Measurements from ENCODE around the gene FOXN1. TPM values are rescaled to one million over a fixed set of nuclear protein-coding genes. Genes with fewer than 3 reads are reported as not detected.

The FOXN1 gene
- total RNA-seq, 1 donor from 2014 or later, result not detected

- no peaks in the 10 kb centered on the region for H3K36me3 Mint-ChIP-seq
- no peaks in the 10 kb centered on the region for H3K9me3 Mint-ChIP-seq
- Histone ChIP-seq H3F3A (ENCODE audit: low read depth) (no peaks in the 10 kb centered on the region), H3K4me3 (no peak overlapping the region), H3K79me2 (ENCODE audit: low read depth) (no peaks in the 10 kb centered on the region), H2AFZ (replicated peaks) (peak overlapping the region; percentile 95), H3K4me2 (no peak overlapping the region), H3K4me1 (peaks cover 10% of the 10 kb centered on the region), H3K9me3 (ENCODE audit: low read depth) (no peaks in the 10 kb centered on the region), H3K36me3 (no peaks in the 10 kb centered on the region), H3K27ac (no peak overlapping the region), H3K9ac (no peak overlapping the region), H4K20me1 (ENCODE audit: low read depth) (no peaks in the 10 kb centered on the region), H3K27me3 (no peaks in the 10 kb centered on the region)
- peaks cover 8% of the 10 kb centered on the region for H3K27me3 Mint-ChIP-seq (ENCODE audit: insufficient read depth, low read depth)
- peak overlapping the region; percentile 84 for H3K27ac Mint-ChIP-seq
- TF ChIP-seq EZH2phosphoT487 (IDR thresholded peaks at IDR 0.05) (no peak), EZH2 (IDR thresholded peaks at IDR 0.05) (no peak), CTCF (IDR thresholded peaks at IDR 0.05) (no peak)
- peaks cover 11% of the 10 kb centered on the region for H3K4me1 Mint-ChIP-seq
- peak; percentile 14 for DNase-seq (ENCODE audit: low spot score)
- H3K4me3 Mint-ChIP-seq, result no peak overlapping the region
Observed at GRCh38 chr17:28500712-28501379, 5.3 kb upstream of the FOXN1 start.

- no peak overlapping the region for H3K4me3 ChIP-seq
- Mint-ChIP-seq H3K27me3 (ENCODE audit: insufficient read depth, low read depth) (peaks cover 9% of the 10 kb centered on the region), H3K4me3 (no peak overlapping the region), H3K36me3 (no peaks in the 10 kb centered on the region), H3K9me3 (no peaks in the 10 kb centered on the region), H3K4me1 (peaks cover 11% of the 10 kb centered on the region), H3K27ac (peak overlapping the region; percentile 84)
- no peak overlapping the region for H3K4me2 ChIP-seq
- H3K27ac ChIP-seq, result no peak overlapping the region
- H3K9ac ChIP-seq, result no peak overlapping the region
- H4K20me1 ChIP-seq (ENCODE audit: low read depth), result no peaks in the 10 kb centered on the region
- no peaks in the 10 kb centered on the region for H3K36me3 ChIP-seq
- no peaks in the 10 kb centered on the region for H3K9me3 ChIP-seq (ENCODE audit: low read depth)
- peaks cover 10% of the 10 kb centered on the region for H3K4me1 ChIP-seq
- no peaks in the 10 kb centered on the region for H3K79me2 ChIP-seq (ENCODE audit: low read depth)
- H3F3A ChIP-seq (ENCODE audit: low read depth), result no peaks in the 10 kb centered on the region
- TF ChIP-seq EZH2phosphoT487 (IDR thresholded peaks at IDR 0.05), result no peak
- no peak for DNase-seq (ENCODE audit: low spot score)
- H2AFZ ChIP-seq (replicated peaks), result peak overlapping the region; percentile 95
- H3K27me3 ChIP-seq, result no peaks in the 10 kb centered on the region
Observed at GRCh38 chr17:28501421-28502284, 4.5 kb upstream of the FOXN1 start.

GRCh38 chr17:28503420-28503819 lies 2.7 kb upstream of the FOXN1 start:
- Histone ChIP-seq H2AFZ (replicated peaks) (no peak overlapping the region), H3K27me3 (no peaks in the 10 kb centered on the region), H3K4me3 (no peak overlapping the region), H3K9me3 (ENCODE audit: low read depth) (no peaks in the 10 kb centered on the region), H4K20me1 (ENCODE audit: low read depth) (no peaks in the 10 kb centered on the region), H3K4me1 (peaks cover 10% of the 10 kb centered on the region), H3K27ac (no peak overlapping the region), H3K4me2 (no peak overlapping the region), H3K36me3 (no peaks in the 10 kb centered on the region), H3K79me2 (ENCODE audit: low read depth) (no peaks in the 10 kb centered on the region), H3K9ac (no peak overlapping the region), H3F3A (ENCODE audit: low read depth) (no peaks in the 10 kb centered on the region)
- TF ChIP-seq EZH2 (IDR thresholded peaks at IDR 0.05) (no peak), EZH2phosphoT487 (IDR thresholded peaks at IDR 0.05) (no peak), CTCF (IDR thresholded peaks at IDR 0.05) (no peak)
- Mint-ChIP-seq H3K4me3 (no peak overlapping the region), H3K4me1 (peaks cover 9% of the 10 kb centered on the region), H3K9me3 (no peaks in the 10 kb centered on the region), H3K27ac (no peak overlapping the region), H3K36me3 (no peaks in the 10 kb centered on the region), H3K27me3 (ENCODE audit: insufficient read depth, low read depth) (peaks cover 9% of the 10 kb centered on the region)
- DNase-seq (ENCODE audit: low spot score), result no peak
